ENCODE results near the gene MICAL2.
A peak's percentile ranks its signal among the peaks of the same experiment; 100 is the strongest.

The MICAL2 gene

GRCh38 chr11:12218909-12219308 is 108.5 kb downstream of the MICAL2 start:
- Mint-ChIP-seq H3K4me3 (no peak overlapping the region), H3K27ac (no peak overlapping the region), H3K4me1 (ENCODE audit: low read depth) (peaks cover 70% of the 10 kb centered on the region), H3K27me3 (no peaks in the 10 kb centered on the region), H3K36me3 (ENCODE audit: low read depth) (peaks cover 75% of the 10 kb centered on the region), H3K9me3 (no peaks in the 10 kb centered on the region)

- H3K36me3 Mint-ChIP-seq (ENCODE audit: low read depth) = peaks cover 78% of the 10 kb centered on the region
- no peaks in the 10 kb centered on the region for H3K27me3 Mint-ChIP-seq
- no peak overlapping the region for H3K4me3 Mint-ChIP-seq
- H3K27ac Mint-ChIP-seq = no peak overlapping the region
- peaks cover 70% of the 10 kb centered on the region for H3K4me1 Mint-ChIP-seq (ENCODE audit: low read depth)
- H3K9me3 Mint-ChIP-seq = no peaks in the 10 kb centered on the region
These were observed 109.4 kb downstream of the MICAL2 start for GRCh38 chr11:12219757-12220156.

GRCh38 chr11:12220305-12220704 is 109.9 kb downstream of the MICAL2 start:
- H3K4me3 Mint-ChIP-seq = no peak overlapping the region
- no peaks in the 10 kb centered on the region for H3K9me3 Mint-ChIP-seq
- peak overlapping the region; percentile 33 for H3K27ac Mint-ChIP-seq
- H3K27me3 Mint-ChIP-seq = no peaks in the 10 kb centered on the region
- peaks cover 78% of the 10 kb centered on the region for H3K36me3 Mint-ChIP-seq (ENCODE audit: low read depth)
- peaks cover 70% of the 10 kb centered on the region for H3K4me1 Mint-ChIP-seq (ENCODE audit: low read depth)

GRCh38 chr11:12221051-12221535 is 110.7 kb downstream of the MICAL2 start:
- Mint-ChIP-seq H3K4me3 (no peak overlapping the region), H3K27me3 (no peaks in the 10 kb centered on the region), H3K27ac (no peak overlapping the region), H3K36me3 (ENCODE audit: low read depth) (peaks cover 76% of the 10 kb centered on the region), H3K4me1 (ENCODE audit: low read depth) (peaks cover 67% of the 10 kb centered on the region), H3K9me3 (no peaks in the 10 kb centered on the region)

- Mint-ChIP-seq H3K27ac (peak overlapping the region; percentile 58), H3K4me3 (no peak overlapping the region), H3K9me3 (no peaks in the 10 kb centered on the region), H3K27me3 (no peaks in the 10 kb centered on the region), H3K36me3 (ENCODE audit: low read depth) (peaks cover 81% of the 10 kb centered on the region), H3K4me1 (ENCODE audit: low read depth) (peaks cover 61% of the 10 kb centered on the region)
These were observed 111.8 kb downstream of the MICAL2 start for GRCh38 chr11:12222055-12222792.

GRCh38 chr11:12223771-12224536 is 113.6 kb downstream of the MICAL2 start:
- Mint-ChIP-seq H3K9me3 (no peaks in the 10 kb centered on the region), H3K36me3 (ENCODE audit: low read depth) (peaks cover 83% of the 10 kb centered on the region), H3K4me3 (peak overlapping the region; percentile 79), H3K27me3 (no peaks in the 10 kb centered on the region), H3K27ac (peak overlapping the region; percentile 94), H3K4me1 (ENCODE audit: low read depth) (peaks cover 55% of the 10 kb centered on the region)

GRCh38 chr11:12224537-12224893 is 114.1 kb downstream of the MICAL2 start:
- no peaks in the 10 kb centered on the region for H3K9me3 Mint-ChIP-seq
- H3K27ac Mint-ChIP-seq = peak overlapping the region; percentile 94
- H3K36me3 Mint-ChIP-seq (ENCODE audit: low read depth) = peaks cover 78% of the 10 kb centered on the region
- H3K4me3 Mint-ChIP-seq = peak overlapping the region; percentile 79
- no peaks in the 10 kb centered on the region for H3K27me3 Mint-ChIP-seq
- H3K4me1 Mint-ChIP-seq (ENCODE audit: low read depth) = peaks cover 55% of the 10 kb centered on the region

GRCh38 chr11:12225046-12225739 is 114.8 kb downstream of the MICAL2 start:
- Mint-ChIP-seq H3K9me3 (no peaks in the 10 kb centered on the region), H3K36me3 (ENCODE audit: low read depth) (peaks cover 78% of the 10 kb centered on the region), H3K27ac (peak overlapping the region; percentile 94), H3K4me1 (ENCODE audit: low read depth) (peaks cover 55% of the 10 kb centered on the region), H3K27me3 (no peaks in the 10 kb centered on the region), H3K4me3 (peak overlapping the region; percentile 79)

- peaks cover 81% of the 10 kb centered on the region for H3K36me3 Mint-ChIP-seq (ENCODE audit: low read depth)
- H3K27ac Mint-ChIP-seq = no peak overlapping the region
- no peak overlapping the region for H3K4me3 Mint-ChIP-seq
- no peaks in the 10 kb centered on the region for H3K27me3 Mint-ChIP-seq
- H3K9me3 Mint-ChIP-seq = no peaks in the 10 kb centered on the region
- peaks cover 50% of the 10 kb centered on the region for H3K4me1 Mint-ChIP-seq (ENCODE audit: low read depth)
These were observed 115.7 kb downstream of the MICAL2 start for GRCh38 chr11:12226093-12226492.

GRCh38 chr11:12229450-12230229 is 119.2 kb downstream of the MICAL2 start:
- Mint-ChIP-seq H3K36me3 (ENCODE audit: low read depth) (peaks cover 85% of the 10 kb centered on the region), H3K4me3 (no peak overlapping the region), H3K27ac (no peak overlapping the region), H3K9me3 (no peaks in the 10 kb centered on the region), H3K4me1 (ENCODE audit: low read depth) (peaks cover 24% of the 10 kb centered on the region), H3K27me3 (no peaks in the 10 kb centered on the region)

GRCh38 chr11:12232160-12232559 is 121.8 kb downstream of the MICAL2 start:
- Mint-ChIP-seq H3K27ac (no peak overlapping the region), H3K27me3 (no peaks in the 10 kb centered on the region), H3K9me3 (no peaks in the 10 kb centered on the region), H3K4me1 (ENCODE audit: low read depth) (peaks cover 34% of the 10 kb centered on the region), H3K36me3 (ENCODE audit: low read depth) (peaks cover 74% of the 10 kb centered on the region), H3K4me3 (no peak overlapping the region)

GRCh38 chr11:12232817-12233601 is 122.6 kb downstream of the MICAL2 start:
- H3K4me3 Mint-ChIP-seq = no peak overlapping the region
- no peak overlapping the region for H3K27ac Mint-ChIP-seq
- H3K27me3 Mint-ChIP-seq = no peaks in the 10 kb centered on the region
- H3K9me3 Mint-ChIP-seq = no peaks in the 10 kb centered on the region
- H3K36me3 Mint-ChIP-seq (ENCODE audit: low read depth) = peaks cover 74% of the 10 kb centered on the region
- peaks cover 34% of the 10 kb centered on the region for H3K4me1 Mint-ChIP-seq (ENCODE audit: low read depth)

- H3K4me3 Mint-ChIP-seq = no peak overlapping the region
- no peaks in the 10 kb centered on the region for H3K9me3 Mint-ChIP-seq
- no peaks in the 10 kb centered on the region for H3K27me3 Mint-ChIP-seq
- H3K27ac Mint-ChIP-seq = no peak overlapping the region
- H3K4me1 Mint-ChIP-seq (ENCODE audit: low read depth) = peaks cover 34% of the 10 kb centered on the region
- peaks cover 74% of the 10 kb centered on the region for H3K36me3 Mint-ChIP-seq (ENCODE audit: low read depth)
These were observed 123.2 kb downstream of the MICAL2 start for GRCh38 chr11:12233602-12233925.

GRCh38 chr11:12234221-12234620 is 123.8 kb downstream of the MICAL2 start:
- Mint-ChIP-seq H3K9me3 (no peaks in the 10 kb centered on the region), H3K27ac (peak overlapping the region; percentile 31), H3K4me3 (no peak overlapping the region), H3K27me3 (no peaks in the 10 kb centered on the region), H3K4me1 (ENCODE audit: low read depth) (peaks cover 34% of the 10 kb centered on the region), H3K36me3 (ENCODE audit: low read depth) (peaks cover 76% of the 10 kb centered on the region)

Data from stimulated activated naive CD8-positive, alpha-beta T cell treated with anti-CD3 and anti-CD28 coated beads, Interleukin-15, Interleukin-2, amounts not matched to agents 100 ng/mL and 50 ng/mL, for 24 hours (primary cell).